Neuronal stem cell (in vitro differentiated cells): ENCODE measurements around the gene DOLK. TPM values are rescaled to one million over a fixed set of nuclear protein-coding genes. Genes with fewer than 3 reads are reported as not detected.

Source experiments
- DNase-seq: peaks from one replicate; pipeline ENCODE4 v3.0.0-alpha.2; 2013; ENCODE audit warnings: low spot score
- H2AFZ ChIP-seq: one replicate; pipeline ENCODE4 v1.6.1; 2013; ENCODE audit warnings: mild to moderate bottlenecking, low read length, inconsistent platforms
- H2AK5ac ChIP-seq: 2 replicates; pipeline ENCODE4 v1.6.1; 2013; ENCODE audit warnings: low read depth, mild to moderate bottlenecking, inconsistent platforms, low read length, moderate library complexity, mixed read lengths
- H2BK120ac ChIP-seq: 2 replicates; pipeline ENCODE4 v1.6.1; 2013; ENCODE audit warnings: low read depth, mild to moderate bottlenecking, inconsistent platforms, low read length, moderate library complexity, mixed read lengths
- H2BK12ac ChIP-seq: one replicate; pipeline ENCODE4 v1.6.1; 2013; ENCODE audit warnings: low read length, inconsistent platforms
- H2BK15ac ChIP-seq: 2 replicates; pipeline ENCODE4 v1.6.1; 2013; ENCODE audit warnings: mild to moderate bottlenecking, low read length, inconsistent platforms, mixed read lengths
- H2BK5ac ChIP-seq: one replicate; pipeline ENCODE4 v1.6.1; 2013; ENCODE audit warnings: inconsistent platforms, mild to moderate bottlenecking, low read length, moderate library complexity
- H3K14ac ChIP-seq: one replicate; pipeline ENCODE4 v1.6.1; 2013; ENCODE audit warnings: low read length, inconsistent platforms
- H3K18ac ChIP-seq: 2 replicates; pipeline ENCODE4 v1.6.1; 2013; ENCODE audit warnings: low read length, inconsistent platforms
- H3K23ac ChIP-seq: 2 replicates; pipeline ENCODE4 v1.6.1; 2013; ENCODE audit warnings: low read depth, mild to moderate bottlenecking, mixed read lengths, low read length, inconsistent platforms; ENCODE audit not compliant: poor library complexity
- H3K27ac ChIP-seq: replicated peaks from 3 replicates; pipeline ENCODE4 v1.5.1; 2013; ENCODE audit warnings: low read length, inconsistent platforms
- H3K27me3 ChIP-seq, 3 experiments: 2 replicates each; pipeline ENCODE4 v1.6.1; 2013; ENCODE audit warnings: low read length in 3 of 3, mild to moderate bottlenecking in 2 of 3, inconsistent platforms in 1 of 3, low read depth in 1 of 3, mixed read lengths in 1 of 3, moderate library complexity in 1 of 3; ENCODE audit not compliant: control insufficient read depth in 3 of 3, insufficient read depth in 3 of 3
- H3K36me3 ChIP-seq, 2 donors: replicated peaks in 1 of 2; 2 replicates each; pipeline ENCODE4 v1.6.1; 2013; ENCODE audit warnings: low read length in 2 of 2; ENCODE audit not compliant: control insufficient read depth in 2 of 2, insufficient read depth in 2 of 2
- H3K4ac ChIP-seq: 2 replicates; pipeline ENCODE4 v1.6.1; 2013; ENCODE audit warnings: inconsistent platforms, mild to moderate bottlenecking, low read length, moderate library complexity
- H3K4me1 ChIP-seq, 2 donors: 1 replicate in 1 of 2; 2 replicates in 1 of 2; pipeline ENCODE4 v1.6.1; 2013; ENCODE audit warnings: low read length in 2 of 2, low read depth in 1 of 2; ENCODE audit not compliant: control insufficient read depth in 2 of 2, insufficient read depth in 1 of 2
- H3K4me2 ChIP-seq: one replicate; pipeline ENCODE4 v1.6.1; 2013; ENCODE audit warnings: mild to moderate bottlenecking, low read length, inconsistent platforms; ENCODE audit not compliant: insufficient read depth, poor library complexity, severe bottlenecking
- H3K4me3 ChIP-seq, 2 donors: 2 replicates each; pipeline ENCODE4 v1.5.1; 2013; ENCODE audit warnings: low read length in 2 of 2, mild to moderate bottlenecking in 2 of 2, inconsistent platforms in 1 of 2, moderate library complexity in 1 of 2
- H3K79me1 ChIP-seq: one replicate; pipeline ENCODE4 v1.6.1; 2013; ENCODE audit warnings: low read depth, mild to moderate bottlenecking, inconsistent platforms, low read length, moderate library complexity
- H3K9ac ChIP-seq: one replicate; pipeline ENCODE4 v1.6.1; 2013; ENCODE audit warnings: mild to moderate bottlenecking, low read depth, low read length, inconsistent platforms; ENCODE audit not compliant: poor library complexity
- H3K9me3 ChIP-seq, 2 donors: replicated peaks in 1 of 2; 2 replicates each; pipeline versions ENCODE3 to v1.6.1; 2013; ENCODE audit warnings: low read length in 2 of 2, mild to moderate bottlenecking in 2 of 2, inconsistent platforms in 1 of 2, low read depth in 1 of 2, mixed read lengths in 1 of 2, moderate library complexity in 1 of 2; ENCODE audit not compliant: control insufficient read depth in 2 of 2, insufficient read depth in 1 of 2
- H4K8ac ChIP-seq: one replicate; pipeline ENCODE4 v1.6.1; 2013; ENCODE audit warnings: low read depth, mild to moderate bottlenecking, inconsistent platforms, low read length, moderate library complexity
- H4K91ac ChIP-seq: one replicate; pipeline ENCODE4 v1.6.1; 2013; ENCODE audit warnings: low read length, low read depth, mild to moderate bottlenecking, inconsistent platforms; ENCODE audit not compliant: poor library complexity
- WGBS, 2 donors: extraction: QIAGEN DNeasy Blood & Tissue Kit; methylation state at CpG; one replicate each; pipeline ENCODE4 v1.1.7; 2013; ENCODE audit warnings: missing lambda C conversion rate in 2 of 2, mixed read lengths in 1 of 2; ENCODE audit not compliant: insufficient read length in 2 of 2, insufficient replicate concordance in 1 of 2; ENCODE audit errors: extremely low coverage in 2 of 2; 5-methylcytosine and 5-hydroxymethylcytosine counted together
- polyA plus RNA-seq, 2 experiments: library from polyadenylated mRNA; stranded (reverse); fragments of 200-250 nt; gene quantifications; one replicate each; pipeline ENCODE4 v1.2.3, GENCODE V29; 2013

Gene DOLK
- polyA plus RNA-seq (2013, experiment 1 of 2) = 10.1 TPM
- 9.7 TPM for polyA plus RNA-seq (2013, experiment 2 of 2)

DNA sequence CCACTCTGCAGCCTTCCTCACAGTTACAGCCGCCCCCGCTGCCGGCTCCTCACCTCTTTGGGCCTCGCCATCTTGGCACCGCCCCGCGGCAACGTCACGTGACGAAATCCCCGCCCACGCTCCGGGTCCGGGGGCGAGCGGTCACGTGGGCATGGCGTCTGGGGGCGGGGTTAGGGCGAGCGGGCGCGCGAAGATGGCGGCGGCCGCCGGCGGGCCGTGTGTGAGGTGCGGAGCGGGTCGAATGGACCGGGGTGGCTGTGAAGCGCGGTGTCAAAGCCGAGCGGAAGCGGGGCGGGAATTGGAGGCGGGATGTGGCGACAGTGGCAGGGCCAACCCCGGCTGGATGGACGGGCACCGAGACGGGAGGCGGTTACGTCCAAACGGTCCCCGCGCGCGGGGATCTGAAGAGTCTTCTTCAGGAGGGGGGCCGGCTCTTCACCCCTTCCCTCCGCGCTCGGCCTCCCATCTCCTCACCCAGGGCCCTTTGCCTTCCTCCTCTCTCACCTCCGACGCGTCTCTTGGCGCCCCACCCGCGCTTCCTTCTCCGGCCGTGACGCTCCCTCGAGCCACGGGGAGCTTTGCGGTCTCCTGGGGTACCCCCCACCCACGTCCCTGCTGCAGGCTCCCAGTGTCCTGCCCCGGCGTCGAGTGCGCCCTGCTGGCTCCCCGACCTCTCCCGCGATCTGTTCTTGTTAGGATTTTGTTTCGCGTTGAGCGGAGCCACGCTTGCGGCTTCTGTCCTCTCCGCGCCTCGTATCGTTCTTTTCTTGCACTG lies at the start of gene DOLK, which contains the start of gene NUP188:
TSS of gene DOLK (minus strand) at position 77 of the 775 bp plus-strand sequence. CDS start 300 bp downstream, outside the sequence.
TSS of gene NUP188 (plus strand) at position 173 of the 775 bp plus-strand sequence. CDS start at position 194, 21 bp downstream.
- no peaks in the 10 kb centered on the region for H3K27me3 ChIP-seq
- peak within 1 kb of the TSS; percentile 100 for H3K23ac ChIP-seq
- H3K4me2 ChIP-seq = peak within 1 kb of the TSS; percentile 89
- H3K14ac ChIP-seq = peak within 1 kb of the TSS; percentile 99
- peaks cover 3 to 5% of the 10 kb centered on the region in 2 donors for H3K4me1 ChIP-seq
- H3K79me1 ChIP-seq = peaks cover 19% of the 10 kb centered on the region
- peak within 1 kb of the TSS; percentile 94 for H2BK15ac ChIP-seq
- peak within 1 kb of the TSS; percentile 1 for H4K8ac ChIP-seq
- DNase-seq = peak; percentile 95
- peak within 1 kb of the TSS; percentile 89 for H3K4ac ChIP-seq
- no peak within 1 kb of the TSS for H2BK12ac ChIP-seq
- no peak within 1 kb of the TSS for H4K91ac ChIP-seq
- H2BK5ac ChIP-seq = peak within 1 kb of the TSS; percentile 98
- peak within 1 kb of the TSS; percentile 98 to 99 for H3K4me3 ChIP-seq
- H2BK120ac ChIP-seq = peak within 1 kb of the TSS; percentile 87
- WGBS, 2 donors = no CpG with 5 or more reads among the region's 86 CpGs
- peak within 1 kb of the TSS; percentile 96 for H2AK5ac ChIP-seq
- peak within 1 kb of the TSS; percentile 100 for H3K18ac ChIP-seq
- peak within 1 kb of the TSS; percentile 99 for H3K9ac ChIP-seq
- H3K27ac ChIP-seq = peak within 1 kb of the TSS; percentile 70
- peak within 1 kb of the TSS; percentile 100 for H2AFZ ChIP-seq
- peaks cover 18 to 44% of the 10 kb centered on the region in 2 donors for H3K36me3 ChIP-seq
- H3K9me3 ChIP-seq = no peaks in the 10 kb centered on the region

DNA sequence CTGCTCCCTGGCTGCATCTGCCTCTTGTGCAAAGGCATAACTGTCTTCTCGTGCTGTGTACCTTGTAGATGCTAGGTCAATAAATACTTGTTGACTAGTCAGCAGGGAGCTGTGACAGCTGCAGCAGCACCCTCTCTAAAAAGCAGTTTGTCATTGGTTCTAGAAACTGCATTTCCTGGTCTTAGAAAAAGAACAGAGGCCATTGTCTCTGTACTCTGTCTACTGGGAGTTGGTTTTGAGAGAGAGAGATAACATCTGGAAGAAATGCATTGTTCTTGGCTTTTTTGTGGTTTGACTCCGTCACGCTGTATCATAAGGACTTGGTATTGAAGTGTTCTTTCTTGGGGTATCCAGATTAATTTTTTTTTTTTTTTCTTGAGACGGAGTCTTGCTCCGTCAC lies 48.4 kb upstream of the DOLK start:
- Histone ChIP-seq H3K4me1 (no peaks in the 10 kb centered on the region), H3K9ac (no peak overlapping the region), H3K36me3 (peaks cover 60 to 93% of the 10 kb centered on the region in 2 donors), H2AFZ (no peak overlapping the region), H4K8ac (no peak overlapping the region), H2BK12ac (no peak overlapping the region), H2BK15ac (no peak overlapping the region), H3K4me3 (no peak overlapping the region), H3K23ac (no peak overlapping the region), H3K14ac (no peak overlapping the region), H3K27me3 (no peaks in the 10 kb centered on the region), H2BK120ac (no peak overlapping the region), H2BK5ac (no peak overlapping the region), H4K91ac (no peak overlapping the region), H3K4me2 (no peak overlapping the region), H3K79me1 (no peaks in the 10 kb centered on the region), H3K18ac (no peak overlapping the region), H3K9me3 (no peaks in the 10 kb centered on the region), H3K4ac (no peak overlapping the region), H3K27ac (no peak overlapping the region), H2AK5ac (no peak overlapping the region)
- no CpG with 5 or more reads among the region's 5 CpGs for WGBS, 2 donors
- DNase-seq = no peak

DNA sequence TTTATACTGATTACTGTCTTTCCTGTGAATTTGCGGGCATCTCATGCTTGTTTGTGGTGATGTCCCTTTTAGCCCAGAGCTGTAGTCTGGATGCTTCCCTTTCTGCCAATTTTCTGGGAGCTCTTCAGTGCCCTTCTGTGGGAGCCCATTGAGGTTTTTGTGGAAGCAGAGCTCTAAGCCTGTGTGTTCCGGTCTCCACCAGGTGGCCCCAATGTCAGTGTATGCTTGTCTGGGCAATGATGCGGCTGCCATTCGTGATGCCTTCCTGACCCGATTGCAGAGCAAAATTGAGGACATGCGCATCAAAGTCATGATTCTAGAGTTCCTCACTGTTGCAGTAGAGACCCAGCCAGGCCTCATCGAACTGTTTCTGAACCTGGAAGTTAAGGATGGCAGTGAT lies 45.6 kb upstream of the DOLK start:
- Histone ChIP-seq H4K91ac (no peak overlapping the region), H3K23ac (no peak overlapping the region), H3K27me3 (no peaks in the 10 kb centered on the region), H3K79me1 (no peaks in the 10 kb centered on the region), H3K9me3 (no peaks in the 10 kb centered on the region), H4K8ac (no peak overlapping the region), H2BK15ac (no peak overlapping the region), H3K4me3 (no peak overlapping the region), H3K4me2 (no peak overlapping the region), H3K36me3 (peaks cover 51 to 94% of the 10 kb centered on the region in 2 donors), H3K14ac (no peak overlapping the region), H3K4ac (no peak overlapping the region), H2BK12ac (no peak overlapping the region), H3K9ac (no peak overlapping the region), H2BK120ac (no peak overlapping the region), H3K27ac (no peak overlapping the region), H3K18ac (no peak overlapping the region), H2BK5ac (no peak overlapping the region), H2AK5ac (no peak overlapping the region), H2AFZ (no peak overlapping the region), H3K4me1 (no peaks in the 10 kb centered on the region)
- no peak for DNase-seq
- no CpG with 5 or more reads among the region's 7 CpGs for WGBS, 2 donors

DNA sequence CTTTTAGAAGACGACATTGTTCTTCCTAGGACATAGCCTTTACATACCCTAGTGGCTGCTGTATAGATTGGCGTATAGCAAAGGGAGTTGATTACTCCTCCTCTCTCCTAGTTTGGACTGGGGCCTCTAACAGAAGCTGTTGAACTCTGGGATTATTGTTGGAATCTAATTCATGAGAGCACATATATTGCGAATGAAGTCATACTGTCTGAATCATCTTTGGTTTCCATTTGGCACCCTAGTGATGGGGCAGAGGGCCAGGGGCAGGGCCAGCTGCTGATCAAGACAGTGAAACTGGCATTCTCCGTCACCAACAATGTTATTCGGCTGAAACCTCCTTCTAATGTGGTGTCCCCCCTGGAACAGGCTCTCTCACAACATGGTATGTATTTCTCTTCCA lies 40.4 kb upstream of the DOLK start:
- H3K18ac ChIP-seq = no peak overlapping the region

More for the DNA sequence above, 40.4 kb upstream of the DOLK start:
- Histone ChIP-seq H3K9me3 (peaks cover 0 to under 1% of the 10 kb centered on the region in 2 donors), H2BK15ac (no peak overlapping the region), H2BK120ac (no peak overlapping the region), H3K4me2 (no peak overlapping the region), H3K36me3 (peaks cover 38 to 97% of the 10 kb centered on the region in 2 donors), H2AK5ac (no peak overlapping the region), H3K23ac (no peak overlapping the region), H3K9ac (no peak overlapping the region), H3K4me3 (peak overlapping the region in 1 of 2 donors; percentile 60), H2AFZ (no peak overlapping the region), H3K27ac (no peak overlapping the region), H3K4me1 (no peaks in the 10 kb centered on the region), H3K14ac (no peak overlapping the region), H3K27me3 (no peaks in the 10 kb centered on the region), H2BK5ac (no peak overlapping the region), H3K4ac (no peak overlapping the region), H2BK12ac (no peak overlapping the region), H4K91ac (no peak overlapping the region), H4K8ac (no peak overlapping the region), H3K79me1 (no peaks in the 10 kb centered on the region)
- no CpG with 5 or more reads among the region's 5 CpGs for WGBS, 2 donors
- DNase-seq = no peak
